OCI-LY7 (cell line): Measurements from ENCODE around the gene ABCA2. TPM values are rescaled to one million over a fixed set of nuclear protein-coding genes. Genes with fewer than 3 reads are reported as not detected.

ENCODE experiments used
- BruUV-seq: library from RNA; stranded (reverse); fragments of 400-500 nt; replicated peaks from 2 replicates; lab custom pipeline; 2021; lab: Mats Ljungman, UMichigan
- CTCF ChIA-PET: fragments of 300-600 bp; sonication (Branson Sonifier 250); formaldehyde crosslinking; loops from one replicate; lab custom pipeline; 2022; ENCODE audit warnings: antibody characterized with exemption; ENCODE audit not compliant: unreplicated experiment; lab: Charles Lee
- POLR2A ChIA-PET: fragments of 300-600 bp; sonication (Branson Sonifier 250); formaldehyde crosslinking; loops from one replicate; lab custom pipeline; 2022; ENCODE audit warnings: antibody characterized with exemption; lab: Charles Lee
- DNase-seq: peaks from one replicate; pipeline ENCODE4 v3.0.0-alpha.2; 2015; ENCODE audit warnings: low spot score
- H2AFZ ChIP-seq: fragments of 200-600 bp; sonication (generic), shearing (Covaris generic); 2 replicates; pipeline ENCODE4 v1.6.1; 2014; ENCODE audit warnings: mild to moderate bottlenecking, antibody characterized with exemption, low read length, moderate library complexity
- H3K27ac ChIP-seq: fragments of 200-600 bp; sonication (generic); 2 replicates; pipeline ENCODE4 v1.5.1; 2014; ENCODE audit warnings: mixed run types, low read depth, mild to moderate bottlenecking, moderate library complexity, low read length, inconsistent platforms; ENCODE audit not compliant: poor library complexity, severe bottlenecking
- H3K36me3 ChIP-seq: fragments of 200-600 bp; sonication (generic); 2 replicates; pipeline ENCODE4 v1.6.1; 2014; ENCODE audit warnings: mild to moderate bottlenecking, antibody characterized with exemption, low read length, moderate library complexity, mixed read lengths; ENCODE audit not compliant: insufficient read depth
- H3K4me1 ChIP-seq: fragments of 200-600 bp; sonication (generic); 2 replicates; pipeline ENCODE4 v1.5.1; 2014; ENCODE audit warnings: mild to moderate bottlenecking, low read length; ENCODE audit not compliant: insufficient read depth, poor library complexity, severe bottlenecking
- H3K4me2 ChIP-seq: fragments of 200-600 bp; sonication (generic); 2 replicates; pipeline ENCODE4 v1.6.1; 2014; ENCODE audit warnings: mild to moderate bottlenecking, low read length
- H3K4me3 ChIP-seq: fragments of 200-600 bp; sonication (generic); 2 replicates; pipeline ENCODE4 v1.5.1; 2014; ENCODE audit warnings: mild to moderate bottlenecking, low read depth, low read length; ENCODE audit not compliant: poor library complexity, severe bottlenecking
- H3K79me2 ChIP-seq: fragments of 200-600 bp; sonication (generic); 2 replicates; pipeline ENCODE4 v1.6.1; 2016; ENCODE audit warnings: low read depth, mild to moderate bottlenecking, low read length, moderate library complexity, mixed read lengths; ENCODE audit not compliant: insufficient read depth
- H3K9me2 ChIP-seq: fragments of 200-600 bp; sonication (generic); 2 replicates; pipeline ENCODE4 v1.6.1; 2016; ENCODE audit warnings: mild to moderate bottlenecking, low read length, mixed read lengths; ENCODE audit not compliant: insufficient read depth
- H3K9me3 ChIP-seq: fragments of 200-600 bp; sonication (generic); 2 replicates; pipeline ENCODE4 v1.6.1; 2014; ENCODE audit warnings: mild to moderate bottlenecking, mixed run types, low read length, mixed read lengths
- H4K20me1 ChIP-seq: fragments of 200-600 bp; sonication (generic); 2 replicates; pipeline ENCODE4 v1.6.1; 2014; ENCODE audit warnings: mild to moderate bottlenecking, antibody characterized with exemption, low read length, moderate library complexity, mixed read lengths; ENCODE audit not compliant: insufficient read depth
- EZH2phosphoT487 ChIP-seq: fragments of 200-600 bp; sonication (generic); IDR thresholded peaks from 2 replicates; pipeline ENCODE4 v1.6.1; 2018; ENCODE audit warnings: low read depth, borderline replicate concordance, mild to moderate bottlenecking, mixed run types, antibody characterized with exemption, low read length, moderate library complexity, mixed read lengths
- intact Hi-C: fragments of 100-400 bp; cut with micrococcal nuclease; formaldehyde crosslinking; loops from one replicate; pipeline ENCODE4 v1.10.0; 2022; ENCODE audit not compliant: unreplicated experiment
- total RNA-seq, 2 experiments: library from RNA; depleted of rRNA in 1 of 2; stranded (reverse); fragments of >200 nt in 1 of 2; shearing (Covaris generic) in 1 of 2; gene quantifications; 2 replicates each; pipeline ENCODE4 v1.2.3, GENCODE V29; 2014 to 2022
- TF ChIP-seq, protein P1 (sequence below): fragments of 200-600 bp; sonication (generic); conservative IDR thresholded peaks from 2 replicates; pipeline ENCODE4 v1.5.1; 2014; ENCODE audit warnings: mild to moderate bottlenecking, antibody characterized with exemption, low read length, moderate library complexity, mixed read lengths

The ABCA2 gene
- total RNA-seq, 2 experiments from 2014 or later = 4.1 to 10.6 TPM

DNA sequence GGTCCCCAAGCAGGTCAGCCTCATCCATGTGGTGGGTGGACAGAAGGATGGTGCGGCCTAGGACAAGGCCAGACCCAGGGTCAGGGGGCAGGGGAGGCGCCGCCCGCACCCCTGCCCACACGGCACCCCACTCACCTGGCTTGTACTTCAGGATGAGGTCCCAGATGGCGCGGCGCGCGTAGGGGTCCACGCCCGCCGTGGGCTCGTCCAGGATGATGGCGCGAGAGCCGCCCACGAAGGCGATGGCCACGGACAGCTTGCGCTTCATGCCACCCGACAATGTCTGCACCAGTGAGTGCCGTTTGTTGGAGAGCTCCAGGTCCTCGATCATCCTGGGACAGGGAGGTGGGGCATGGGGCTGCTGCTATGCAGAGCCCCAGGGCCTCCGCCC lies 12.5 kb downstream of the ABCA2 start:
- TF ChIP-seq, protein P1, sequence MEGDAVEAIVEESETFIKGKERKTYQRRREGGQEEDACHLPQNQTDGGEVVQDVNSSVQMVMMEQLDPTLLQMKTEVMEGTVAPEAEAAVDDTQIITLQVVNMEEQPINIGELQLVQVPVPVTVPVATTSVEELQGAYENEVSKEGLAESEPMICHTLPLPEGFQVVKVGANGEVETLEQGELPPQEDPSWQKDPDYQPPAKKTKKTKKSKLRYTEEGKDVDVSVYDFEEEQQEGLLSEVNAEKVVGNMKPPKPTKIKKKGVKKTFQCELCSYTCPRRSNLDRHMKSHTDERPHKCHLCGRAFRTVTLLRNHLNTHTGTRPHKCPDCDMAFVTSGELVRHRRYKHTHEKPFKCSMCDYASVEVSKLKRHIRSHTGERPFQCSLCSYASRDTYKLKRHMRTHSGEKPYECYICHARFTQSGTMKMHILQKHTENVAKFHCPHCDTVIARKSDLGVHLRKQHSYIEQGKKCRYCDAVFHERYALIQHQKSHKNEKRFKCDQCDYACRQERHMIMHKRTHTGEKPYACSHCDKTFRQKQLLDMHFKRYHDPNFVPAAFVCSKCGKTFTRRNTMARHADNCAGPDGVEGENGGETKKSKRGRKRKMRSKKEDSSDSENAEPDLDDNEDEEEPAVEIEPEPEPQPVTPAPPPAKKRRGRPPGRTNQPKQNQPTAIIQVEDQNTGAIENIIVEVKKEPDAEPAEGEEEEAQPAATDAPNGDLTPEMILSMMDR = no peak
- TF ChIP-seq EZH2phosphoT487 = no peak
- no TSS peak for BruUV-seq
- intact Hi-C loops = no loop called here
- Histone ChIP-seq H4K20me1 (no peaks in the 10 kb centered on the region), H3K79me2 (no peaks in the 10 kb centered on the region), H3K4me3 (no peak overlapping the region), H2AFZ (no peak overlapping the region), H3K27ac (no peak overlapping the region), H3K4me1 (peaks cover 10% of the 10 kb centered on the region), H3K9me2 (no peaks in the 10 kb centered on the region), H3K4me2 (no peak overlapping the region), H3K36me3 (no peaks in the 10 kb centered on the region), H3K9me3 (no peaks in the 10 kb centered on the region)
- CTCF ChIA-PET = no interaction called here
- POLR2A ChIA-PET = no interaction called here
- DNase-seq = no peak

DNA sequence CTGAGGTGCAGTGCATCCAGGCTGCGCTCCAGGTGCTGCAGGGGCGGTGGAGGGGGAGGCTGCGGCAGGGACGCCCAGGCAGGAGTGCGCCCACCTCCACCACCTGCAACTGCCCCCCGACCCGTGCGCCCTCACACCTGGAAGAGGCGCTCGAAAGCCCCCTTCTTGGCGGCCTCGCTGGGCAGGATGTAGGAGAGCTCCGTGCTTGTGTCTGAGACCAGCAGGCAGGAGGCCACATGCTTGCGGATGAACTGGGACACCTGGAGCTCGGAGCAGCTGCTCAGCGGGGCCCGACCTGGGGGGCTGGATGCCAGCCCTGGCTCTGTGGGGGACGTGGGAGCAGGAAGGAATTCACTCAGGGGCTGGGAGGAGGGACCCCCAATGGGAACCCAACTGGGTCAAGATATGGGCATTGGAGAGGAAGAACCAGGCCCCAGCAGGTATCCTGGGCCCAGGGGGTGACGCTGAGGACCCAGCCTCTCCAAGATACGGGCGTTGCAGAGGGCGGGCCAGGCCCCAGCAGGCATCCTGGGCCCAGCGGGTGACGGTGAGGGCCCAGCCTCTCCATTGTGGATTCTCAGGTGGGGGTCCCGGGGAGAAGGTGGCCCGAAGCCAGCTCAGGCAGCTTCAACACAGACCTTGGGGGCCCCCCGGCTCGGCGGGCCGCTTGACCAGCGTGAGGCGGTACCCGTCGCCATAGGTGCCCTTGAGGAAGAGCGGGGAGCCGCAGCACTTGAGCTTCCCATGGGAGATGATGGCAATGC lies 13.1 kb downstream of the ABCA2 start:
- ChIA-PET CTCF (no interaction called here), POLR2A (no interaction called here)
- no peaks in the 10 kb centered on the region for H4K20me1 ChIP-seq
- no peaks in the 10 kb centered on the region for H3K36me3 ChIP-seq
- no peak overlapping the region for H3K4me2 ChIP-seq
- no peaks in the 10 kb centered on the region for H3K9me3 ChIP-seq
- peaks cover 9% of the 10 kb centered on the region for H3K4me1 ChIP-seq
- no TSS peak for BruUV-seq
- no peaks in the 10 kb centered on the region for H3K9me2 ChIP-seq
- no peak overlapping the region for H3K4me3 ChIP-seq
- no peak overlapping the region for H3K27ac ChIP-seq
- no peak for DNase-seq
- no peaks in the 10 kb centered on the region for H3K79me2 ChIP-seq
- no peak overlapping the region for H2AFZ ChIP-seq
- intact Hi-C loops = no loop called here
- TF ChIP-seq EZH2phosphoT487 = no peak
- TF ChIP-seq, protein P1 = no peak

DNA sequence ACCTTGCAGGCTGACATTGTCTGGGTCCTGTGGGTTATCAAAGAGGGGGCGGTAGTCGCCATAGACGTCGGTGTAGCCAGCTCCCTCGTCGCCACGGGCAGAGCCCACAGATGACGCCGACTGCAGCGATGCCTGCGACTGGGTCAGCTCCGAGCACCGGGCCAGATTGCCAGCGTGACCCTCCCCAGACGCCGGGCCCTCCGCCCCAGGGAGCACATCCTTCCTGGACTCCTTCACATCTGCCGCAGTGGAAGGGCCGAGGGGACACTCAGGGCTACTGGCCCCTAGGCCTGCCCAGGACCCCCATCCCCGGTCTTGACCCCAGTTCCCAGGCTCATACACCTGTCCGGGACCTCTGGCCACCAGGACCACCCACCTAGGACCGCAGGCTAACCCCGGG lies 13.9 kb downstream of the ABCA2 start:
- BruUV-seq = no TSS peak

More for the DNA sequence above, 13.9 kb downstream of the ABCA2 start:
- no peaks in the 10 kb centered on the region for H3K36me3 ChIP-seq
- no peak overlapping the region for H3K4me3 ChIP-seq
- H3K9me3 ChIP-seq = no peaks in the 10 kb centered on the region
- DNase-seq = no peak
- no peaks in the 10 kb centered on the region for H3K9me2 ChIP-seq
- no peaks in the 10 kb centered on the region for H4K20me1 ChIP-seq
- intact Hi-C loops = no loop called here
- no peaks in the 10 kb centered on the region for H3K79me2 ChIP-seq
- peaks cover 1% of the 10 kb centered on the region for H3K4me1 ChIP-seq
- H3K4me2 ChIP-seq = no peak overlapping the region
- no peak overlapping the region for H3K27ac ChIP-seq
- no peak overlapping the region for H2AFZ ChIP-seq
- ChIA-PET POLR2A (no interaction called here), CTCF (no interaction called here)
- TF ChIP-seq, protein P1 = no peak
- no peak for TF ChIP-seq EZH2phosphoT487
